ENCODE results near the gene EFCAB6.

The EFCAB6 gene

GRCh38 chr22:43507235-43507634 lies 304.9 kb downstream of the EFCAB6 start:
- no peak for TF ChIP-seq REST (IDR thresholded peaks at IDR 0.05; ENCODE audit: low read depth)
- TF ChIP-seq USF1 (IDR thresholded peaks at IDR 0.05) = no peak
- no peak for TF ChIP-seq RAD21 (IDR thresholded peaks at IDR 0.05; ENCODE audit: low read depth)
- no peak for TF ChIP-seq TAF1 (IDR thresholded peaks at IDR 0.05; ENCODE audit: low read depth)
- TF ChIP-seq TEAD4 (IDR thresholded peaks at IDR 0.05) = no peak
- TF ChIP-seq NFIC (IDR thresholded peaks at IDR 0.05) = no peak
- TF ChIP-seq ZBTB7A (IDR thresholded peaks at IDR 0.05; ENCODE audit: low read depth) = no peak
- TF ChIP-seq MAX (IDR thresholded peaks at IDR 0.05) = no peak
- no peak for TF ChIP-seq YY1 (IDR thresholded peaks at IDR 0.05; ENCODE audit: low read depth)
- no peak for TF ChIP-seq FOXM1 (IDR thresholded peaks at IDR 0.05; ENCODE audit: borderline replicate concordance, low read depth)
- no peak for TF ChIP-seq EGR1 (IDR thresholded peaks at IDR 0.05)
- TF ChIP-seq EP300 (IDR thresholded peaks at IDR 0.05; ENCODE audit: borderline replicate concordance) = no peak

- no peak for TF ChIP-seq EP300 (IDR thresholded peaks at IDR 0.05; ENCODE audit: borderline replicate concordance)
These were observed 305.6 kb downstream of the EFCAB6 start for GRCh38 chr22:43506487-43506886.

- TF ChIP-seq TEAD4 (IDR thresholded peaks at IDR 0.05) (no peak), REST (IDR thresholded peaks at IDR 0.05; ENCODE audit: low read depth) (no peak), TCF12 (IDR thresholded peaks at IDR 0.05; ENCODE audit: low read depth) (no peak), FOXM1 (IDR thresholded peaks at IDR 0.05; ENCODE audit: borderline replicate concordance, low read depth) (no peak), TAF1 (IDR thresholded peaks at IDR 0.05; ENCODE audit: low read depth) (no peak), YY1 (IDR thresholded peaks at IDR 0.05; ENCODE audit: low read depth) (no peak), ZBTB7A (IDR thresholded peaks at IDR 0.05; ENCODE audit: low read depth) (no peak), EGR1 (IDR thresholded peaks at IDR 0.05) (no peak), CEBPB (IDR thresholded peaks at IDR 0.05) (no peak)
These were observed 306.2 kb downstream of the EFCAB6 start for GRCh38 chr22:43505896-43506295.

- TF ChIP-seq EGR1 (IDR thresholded peaks at IDR 0.05) = no peak
- TF ChIP-seq TAF1 (IDR thresholded peaks at IDR 0.05; ENCODE audit: low read depth) = no peak
- TF ChIP-seq USF1 (IDR thresholded peaks at IDR 0.05) = no peak
- TF ChIP-seq MAX (IDR thresholded peaks at IDR 0.05) = no peak
- no peak for TF ChIP-seq CREB1 (IDR thresholded peaks at IDR 0.05; ENCODE audit: low read depth)
- TF ChIP-seq TEAD4 (IDR thresholded peaks at IDR 0.05) = no peak
- TF ChIP-seq EP300 (IDR thresholded peaks at IDR 0.05; ENCODE audit: borderline replicate concordance) = no peak
- TF ChIP-seq TCF12 (IDR thresholded peaks at IDR 0.05; ENCODE audit: low read depth) = no peak
- TF ChIP-seq NFIC (IDR thresholded peaks at IDR 0.05) = no peak
- TF ChIP-seq YY1 (IDR thresholded peaks at IDR 0.05; ENCODE audit: low read depth) = no peak
- TF ChIP-seq FOXM1 (IDR thresholded peaks at IDR 0.05; ENCODE audit: borderline replicate concordance, low read depth) = no peak
- no peak for TF ChIP-seq ZBTB7A (IDR thresholded peaks at IDR 0.05; ENCODE audit: low read depth)
- TF ChIP-seq RAD21 (IDR thresholded peaks at IDR 0.05; ENCODE audit: low read depth) = no peak
- no peak for TF ChIP-seq CEBPB (IDR thresholded peaks at IDR 0.05)
- no peak for TF ChIP-seq REST (IDR thresholded peaks at IDR 0.05; ENCODE audit: low read depth)
These were observed 306.7 kb downstream of the EFCAB6 start for GRCh38 chr22:43505423-43505822.

GRCh38 chr22:43504666-43505261 lies 307.3 kb downstream of the EFCAB6 start:
- TF ChIP-seq ZBTB7A (IDR thresholded peaks at IDR 0.05; ENCODE audit: low read depth) (no peak), MAX (IDR thresholded peaks at IDR 0.05) (no peak), TAF1 (IDR thresholded peaks at IDR 0.05; ENCODE audit: low read depth) (no peak), YY1 (IDR thresholded peaks at IDR 0.05; ENCODE audit: low read depth) (no peak), TCF12 (IDR thresholded peaks at IDR 0.05; ENCODE audit: low read depth) (no peak), CEBPB (IDR thresholded peaks at IDR 0.05) (no peak), RAD21 (IDR thresholded peaks at IDR 0.05; ENCODE audit: low read depth) (no peak), FOXM1 (IDR thresholded peaks at IDR 0.05; ENCODE audit: borderline replicate concordance, low read depth) (no peak), USF1 (IDR thresholded peaks at IDR 0.05) (no peak), CREB1 (IDR thresholded peaks at IDR 0.05; ENCODE audit: low read depth) (no peak), EGR1 (IDR thresholded peaks at IDR 0.05) (no peak), REST (IDR thresholded peaks at IDR 0.05; ENCODE audit: low read depth) (no peak), TEAD4 (IDR thresholded peaks at IDR 0.05) (no peak), EP300 (IDR thresholded peaks at IDR 0.05; ENCODE audit: borderline replicate concordance) (no peak), NFIC (IDR thresholded peaks at IDR 0.05) (no peak)

All from Ishikawa (cell line).